PC-3 (cell line): ENCODE data around the gene UGT3A1. TPM values are rescaled to one million over a fixed set of nuclear protein-coding genes. Genes with fewer than 3 reads are reported as not detected.
A peak's percentile ranks its signal among the peaks of the same experiment; 100 is the strongest.
"Not testable (repeated sequence)": the region's sequence is repeated elsewhere in the genome, so short reads cannot be mapped to it uniquely, and the experiment has no call there.

ENCODE experiments used
- ATAC-seq: fragments of 200-7000 bp; cut with Tn5 transposase; 2 replicates; pipeline ENCODE4 v1.9.1; 2020; ENCODE audit warnings: mild to moderate bottlenecking, moderate library complexity
- Bru-seq: library from RNA; stranded (reverse); fragments of 400-500 nt; gene quantifications from one replicate; lab custom pipeline; 2021; lab: Mats Ljungman, UMichigan
- BruChase-seq, 2 experiments: library from RNA; stranded (reverse); fragments of 400-500 nt; gene quantifications; one replicate each; lab custom pipeline; 2021; lab: Mats Ljungman, UMichigan
- BruUV-seq: library from RNA; stranded (reverse); fragments of 400-500 nt; replicated peaks from 2 replicates; lab custom pipeline; 2021; lab: Mats Ljungman, UMichigan
- CTCF ChIA-PET: fragments of 300-600 bp; sonication (Branson Sonifier 250); formaldehyde crosslinking; loops from one replicate; lab custom pipeline; 2022; ENCODE audit warnings: antibody characterized with exemption; lab: Charles Lee
- POLR2A ChIA-PET: fragments of 300-600 bp; sonication (Branson Sonifier 250); formaldehyde crosslinking; loops from one replicate; lab custom pipeline; 2022; ENCODE audit warnings: antibody characterized with exemption; ENCODE audit not compliant: unreplicated experiment; lab: Charles Lee
- DNase-seq: peaks from one replicate; pipeline ENCODE4 v3.0.0-alpha.2; 2015
- H2AFZ ChIP-seq: fragments of 300-600 bp; sonication (generic); 2 replicates; pipeline ENCODE4 v1.6.0; 2016; ENCODE audit warnings: antibody characterized with exemption, low read length
- H3F3A ChIP-seq: fragments of 300-600 bp; sonication (generic); one replicate; pipeline ENCODE4 v1.6.0; 2017; ENCODE audit warnings: antibody characterized with exemption, low read length, control low read depth, mild to moderate bottlenecking; ENCODE audit not compliant: unreplicated experiment
- H3K27ac ChIP-seq: fragments of 300-600 bp; sonication (generic); 2 replicates; pipeline ENCODE4 v1.5.1; 2016; ENCODE audit warnings: mild to moderate bottlenecking, low read length
- H3K27me3 ChIP-seq: fragments of 300-600 bp; sonication (generic); 2 replicates; pipeline ENCODE4 v1.6.1; 2016; ENCODE audit warnings: low read length, mixed read lengths
- H3K36me3 ChIP-seq: fragments of 300-600 bp; sonication (generic); 2 replicates; pipeline ENCODE4 v1.6.1; 2016; ENCODE audit warnings: low read depth, mixed run types, low read length, mixed read lengths
- H3K4me1 ChIP-seq: fragments of 300-600 bp; sonication (generic); 2 replicates; pipeline ENCODE4 v1.5.1; 2016; ENCODE audit warnings: low read length; ENCODE audit not compliant: insufficient read depth
- H3K4me2 ChIP-seq: fragments of 300-600 bp; sonication (generic); 2 replicates; pipeline ENCODE4 v1.6.0; 2016; ENCODE audit warnings: low read length
- H3K4me3 ChIP-seq: fragments of 300-600 bp; sonication (generic); 2 replicates; pipeline ENCODE4 v1.5.1; 2016; ENCODE audit warnings: mild to moderate bottlenecking, low read length, mixed read lengths
- H3K79me2 ChIP-seq: fragments of 300-600 bp; sonication (generic); 2 replicates; pipeline ENCODE4 v1.6.1; 2017; ENCODE audit warnings: low read length, mixed read lengths
- H3K9ac ChIP-seq: fragments of 300-600 bp; sonication (generic); 2 replicates; pipeline ENCODE4 v1.6.0; 2016; ENCODE audit warnings: mild to moderate bottlenecking, low read length
- H3K9me2 ChIP-seq: fragments of 300-600 bp; sonication (generic); replicated peaks from 2 replicates; pipeline ENCODE4 v1.6.1; 2016; ENCODE audit warnings: mixed run types, low read length, mixed read lengths
- H3K9me3 ChIP-seq: fragments of 300-600 bp; sonication (generic); 2 replicates; pipeline ENCODE4 v1.6.1; 2016; ENCODE audit warnings: low read length, mixed read lengths
- H4K20me1 ChIP-seq: fragments of 300-600 bp; sonication (generic); 2 replicates; pipeline ENCODE4 v1.6.1; 2016; ENCODE audit warnings: low read length, mixed read lengths
- CTCF ChIP-seq: fragments of 300-600 bp; sonication (generic); conservative IDR thresholded peaks from 2 replicates; pipeline ENCODE4 v1.5.1; 2017; ENCODE audit warnings: antibody characterized with exemption, low read depth, mild to moderate bottlenecking, low read length
- EZH2 ChIP-seq: fragments of 300-600 bp; sonication (generic); IDR thresholded peaks from one replicate; pipeline ENCODE4 v1.6.1; 2017; ENCODE audit warnings: antibody characterized with exemption, mild to moderate bottlenecking, low read length; ENCODE audit not compliant: unreplicated experiment
- EZH2phosphoT487 ChIP-seq: fragments of 300-600 bp; sonication (generic); IDR thresholded peaks from 2 replicates; pipeline ENCODE4 v1.6.1; 2018; ENCODE audit warnings: mild to moderate bottlenecking, antibody characterized with exemption, low read length, borderline replicate concordance
- intact Hi-C: fragments of 100-400 bp; cut with micrococcal nuclease; formaldehyde crosslinking; loops from 2 replicates; pipeline ENCODE4 v1.9.0; 2023
- long read RNA-seq: library from polyadenylated mRNA; unstranded; transcript quantifications from one replicate; pipeline ENCODE4 v2.0.0, GENCODE V29; 2021; ENCODE audit not compliant: unreplicated experiment
- total RNA-seq: library from RNA; depleted of rRNA; stranded (reverse); fragments of >200 nt; gene quantifications from 2 replicates; pipeline ENCODE4 v1.2.3, GENCODE V29; 2014; rRNA removed

Gene UGT3A1
- total RNA-seq (not detected in 2 replicates), Bru-seq, nascent RNA (percentile 2 among the genes with signal in this experiment), BruChase-seq, experiment 1, labeled RNA remaining after a 6-hour chase (percentile 5 among the genes with signal in this experiment), BruChase-seq, experiment 2, labeled RNA remaining after a 2-hour chase (percentile 5 among the genes with signal in this experiment)
- long read RNA-seq: 0 reads

GRCh38 chr5:35990941-35991611, at the start of gene UGT3A1:
Gene UGT3A1, minus strand, starts transcription at chr5:35991390. Its CDS starts 150 bp downstream, at chr5:35991240.
- no peaks in the 10 kb centered on the region for H3K79me2 ChIP-seq
- H3K9me2 ChIP-seq: no peaks in the 10 kb centered on the region
- TF ChIP-seq EZH2phosphoT487 (no peak), CTCF (no peak), EZH2 (no peak)
- BruUV-seq: no TSS peak
- H3K4me3 ChIP-seq: no peak within 1 kb of the TSS
- H3F3A ChIP-seq: no peaks in the 10 kb centered on the region
- ChIA-PET POLR2A (no interaction called here), CTCF (no interaction called here)
- no peak within 1 kb of the TSS for H2AFZ ChIP-seq
- H3K9me3 ChIP-seq: no peaks in the 10 kb centered on the region
- DNase-seq (no peak), ATAC-seq (no peak)
- intact Hi-C loops: no loop called here
- no peak within 1 kb of the TSS for H3K4me2 ChIP-seq
- peaks cover 97% of the 10 kb centered on the region for H3K27me3 ChIP-seq
- H3K36me3 ChIP-seq: no peaks in the 10 kb centered on the region
- H3K4me1 ChIP-seq: no peaks in the 10 kb centered on the region
- no peak within 1 kb of the TSS for H3K9ac ChIP-seq
- H4K20me1 ChIP-seq: no peaks in the 10 kb centered on the region
- no peak within 1 kb of the TSS for H3K27ac ChIP-seq

- Histone ChIP-seq H3K27me3 (peaks cover 36% of the 10 kb centered on the region), H3K4me1 (no peaks in the 10 kb centered on the region), H3K9me3 (no peaks in the 10 kb centered on the region), H4K20me1 (no peaks in the 10 kb centered on the region), H3K4me2 (no peak overlapping the region), H3K27ac (no peak overlapping the region), H3K4me3 (no peak overlapping the region), H3K9me2 (no peaks in the 10 kb centered on the region), H2AFZ (no peak overlapping the region), H3K36me3 (no peaks in the 10 kb centered on the region), H3F3A (no peaks in the 10 kb centered on the region), H3K9ac (no peak overlapping the region), H3K79me2 (no peaks in the 10 kb centered on the region)
- BruUV-seq: no TSS peak
- ChIA-PET POLR2A (no interaction called here), CTCF (no interaction called here)
- ATAC-seq (no peak), DNase-seq (no peak)
- no peak for TF ChIP-seq EZH2phosphoT487
- no peak for TF ChIP-seq EZH2
- no peak for TF ChIP-seq CTCF
- intact Hi-C loops: no loop called here
Measured at GRCh38 chr5:36035696-36036095, 44.5 kb upstream of the UGT3A1 start.

DNA sequence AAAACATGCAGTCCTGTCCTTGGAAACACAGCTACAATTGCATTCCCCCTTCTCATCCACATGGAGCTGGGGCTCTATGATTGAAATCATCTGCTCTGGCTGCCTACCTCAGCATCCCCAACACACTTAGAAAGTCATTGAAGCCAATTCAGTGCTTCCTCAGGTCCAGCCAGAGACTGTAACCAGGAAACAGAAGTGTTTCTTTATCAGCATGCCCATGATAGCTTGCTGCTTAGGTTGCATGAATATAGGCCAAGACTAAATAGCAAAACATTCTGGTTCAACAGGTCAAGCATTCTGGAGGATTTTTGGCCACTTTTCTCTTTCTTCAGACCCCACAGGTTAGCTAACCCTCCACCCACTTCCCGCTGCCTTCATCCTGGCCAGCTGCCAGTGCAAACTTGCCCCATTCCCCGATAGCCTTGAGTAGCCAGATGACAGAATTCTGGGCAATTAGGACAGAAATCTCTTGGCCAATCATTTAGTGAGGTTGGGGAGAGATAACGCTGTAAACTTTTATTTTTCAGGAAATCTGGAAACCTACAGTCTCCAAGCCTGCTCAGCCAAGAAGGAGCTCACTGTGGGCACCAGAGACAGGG, 43.4 kb upstream of the UGT3A1 start:
- H3K9ac ChIP-seq, BruUV-seq, H3K9me2 ChIP-seq, H3K4me3 ChIP-seq, DNase-seq, H3K79me2 ChIP-seq, CTCF ChIA-PET, H3K36me3 ChIP-seq, H4K20me1 ChIP-seq, H3K9me3 ChIP-seq, H3K27ac ChIP-seq, H3F3A ChIP-seq, H2AFZ ChIP-seq, ATAC-seq, intact Hi-C loops, H3K4me2 ChIP-seq, H3K4me1 ChIP-seq, POLR2A ChIA-PET: not testable (repeated sequence)
- peaks cover 47% of the 10 kb centered on the region for H3K27me3 ChIP-seq
